ENCODE data around the gene ASPHD2.
"Not testable (repeated sequence)": the region's sequence is repeated elsewhere in the genome, so short reads cannot be mapped to it uniquely, and the experiment has no call there.

ASPHD2 gene

DNA sequence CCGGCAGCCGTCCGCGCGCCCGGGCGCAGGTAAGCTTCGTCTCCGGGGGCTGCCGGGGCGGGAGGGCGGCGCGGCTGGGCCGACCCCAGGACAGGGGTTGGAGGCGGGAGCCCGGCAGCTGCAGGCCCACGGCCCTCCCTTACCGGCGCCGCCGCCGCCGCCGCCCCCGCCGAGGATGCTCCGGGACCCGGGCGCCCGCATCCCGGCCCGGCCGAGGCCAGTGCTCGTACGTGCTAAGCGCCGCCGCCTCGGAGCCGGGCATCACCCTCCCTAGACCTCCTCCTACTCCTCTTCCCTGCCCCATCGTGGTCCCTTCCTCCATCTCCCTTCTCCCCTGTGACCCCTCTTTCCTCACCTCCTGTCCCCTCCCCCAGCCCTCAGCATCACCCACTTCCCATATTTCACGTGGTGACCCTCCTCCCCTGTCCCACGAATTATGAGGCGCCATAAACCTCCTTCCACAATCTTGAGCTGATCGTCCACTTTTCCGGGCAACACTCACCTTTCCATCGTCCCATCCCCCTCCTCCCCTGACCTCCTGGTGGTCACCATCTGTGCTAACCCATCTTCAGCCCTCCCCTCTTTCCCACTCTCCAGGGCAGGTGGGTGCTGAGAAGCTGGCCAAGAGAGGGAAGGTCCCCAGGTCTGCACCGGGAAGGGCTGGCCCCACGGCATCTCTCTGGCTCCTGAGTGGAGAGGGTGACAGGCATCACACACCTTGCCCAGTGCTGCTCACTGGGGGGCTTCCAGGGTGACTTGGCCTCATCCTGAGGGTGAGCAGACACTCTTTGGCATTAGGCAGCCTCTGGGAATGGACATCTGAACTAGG is 612 bp downstream of the ASPHD2 start:
- no peak for DNase-seq (ENCODE audit: low read depth in 1 of 2, low spot score in 1 of 2)
- TF ChIP-seq JUND (IDR thresholded peaks at IDR 0.05; ENCODE audit: low read depth): no peak
- in situ Hi-C loops (cut with HindIII; ENCODE audit: low pct_unique_long_range_greater_than_20kb, low sequenced_read_pairs): no loop called here

DNA sequence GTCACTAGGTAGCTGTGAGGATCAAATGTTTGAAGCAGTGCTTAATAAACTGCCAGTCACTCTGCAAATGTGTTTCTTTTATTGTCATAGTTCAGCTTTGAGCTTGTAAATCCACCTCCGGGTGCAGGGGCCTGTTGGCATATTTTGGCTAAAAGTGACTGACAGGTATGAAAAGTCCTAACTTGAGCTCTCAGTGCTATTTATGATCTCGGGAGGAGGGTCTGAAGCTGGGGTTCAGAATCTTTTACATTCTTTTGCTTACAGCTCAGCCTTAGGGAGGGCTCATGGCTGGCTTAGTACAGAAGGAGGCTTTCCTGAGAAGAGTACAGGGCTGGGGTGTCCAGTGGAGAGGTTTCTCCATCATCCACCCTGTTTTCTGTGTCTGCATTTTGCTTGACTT is 1.5 kb downstream of the ASPHD2 start:
- TF ChIP-seq JUND (IDR thresholded peaks at IDR 0.05; ENCODE audit: low read depth): no peak
- DNase-seq (ENCODE audit: low read depth in 1 of 2, low spot score in 1 of 2): no peak
- in situ Hi-C loops (cut with HindIII; ENCODE audit: low pct_unique_long_range_greater_than_20kb, low sequenced_read_pairs): no loop called here

DNA sequence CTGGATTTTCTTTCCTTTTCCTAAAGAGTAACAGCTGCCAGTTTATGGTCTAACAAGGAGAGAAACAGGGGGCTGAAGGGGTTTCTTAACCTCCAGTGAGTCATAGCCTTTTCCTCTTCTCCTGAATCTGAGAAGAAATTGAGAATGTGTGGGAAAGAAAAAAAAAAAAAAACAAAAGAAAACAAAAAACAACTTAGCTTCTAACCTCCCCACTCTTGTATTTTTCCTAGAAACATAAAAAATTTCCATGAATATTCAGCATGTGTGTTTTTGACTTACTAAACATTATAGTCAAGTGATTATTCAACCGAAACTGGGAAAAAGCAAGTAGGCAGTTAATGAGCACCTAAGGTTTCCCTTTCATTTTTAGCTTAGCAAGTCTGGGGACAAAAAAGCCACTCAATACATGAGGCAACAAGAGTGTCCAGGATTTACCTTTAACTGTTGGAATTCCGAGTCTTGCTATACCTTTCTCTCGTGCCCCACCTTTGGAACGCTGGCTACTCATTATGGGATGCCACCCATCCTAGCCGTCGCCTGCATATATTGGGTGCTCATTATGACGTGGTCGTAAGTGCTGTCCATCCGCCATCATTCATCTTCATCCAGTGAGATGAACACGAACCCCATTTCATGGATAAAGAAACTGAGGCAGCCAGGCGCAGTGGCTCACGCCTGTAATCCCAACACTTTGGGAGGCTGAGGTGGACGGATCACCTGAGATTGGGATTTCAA is 2.4 kb downstream of the ASPHD2 start:
- no peak for DNase-seq (ENCODE audit: low read depth in 1 of 2, low spot score in 1 of 2)
- no peak for TF ChIP-seq JUND (IDR thresholded peaks at IDR 0.05; ENCODE audit: low read depth)
- in situ Hi-C loops (cut with HindIII; ENCODE audit: low pct_unique_long_range_greater_than_20kb, low sequenced_read_pairs): no loop called here

DNA sequence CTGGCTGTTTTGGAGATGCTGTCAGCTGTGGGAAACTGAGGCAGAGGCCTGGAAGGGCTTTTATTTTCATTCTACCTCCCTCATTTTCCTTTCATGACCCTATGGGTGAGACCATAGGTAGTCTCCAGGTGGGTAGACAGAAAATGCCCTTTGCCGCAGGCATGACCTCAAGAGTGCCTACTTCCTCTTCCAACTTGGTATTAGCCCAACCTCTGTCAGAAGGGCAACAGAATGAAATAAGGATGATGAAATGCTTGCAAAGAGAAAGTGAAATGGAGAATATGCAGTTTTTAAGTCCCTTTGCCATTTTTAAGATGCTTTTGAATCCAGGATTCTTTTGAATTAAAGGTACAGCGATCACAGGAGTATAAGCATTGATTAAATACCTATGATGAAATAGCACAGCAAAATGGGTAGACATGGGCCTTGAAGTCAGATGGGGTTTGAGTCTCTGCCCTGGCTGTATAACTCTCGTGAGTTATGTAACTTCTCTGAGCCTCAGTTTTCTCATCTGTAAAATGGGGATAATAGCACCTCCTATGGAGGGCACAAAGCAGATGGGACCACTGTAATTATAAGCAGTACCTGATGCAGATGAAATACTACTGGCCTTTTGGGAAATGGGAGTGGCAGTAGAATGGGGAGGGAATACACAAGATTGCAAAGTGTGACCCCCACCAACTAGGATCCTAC is 3.7 kb downstream of the ASPHD2 start:
- in situ Hi-C loops (cut with HindIII; ENCODE audit: low pct_unique_long_range_greater_than_20kb, low sequenced_read_pairs): no loop called here
- no peak for TF ChIP-seq JUND (IDR thresholded peaks at IDR 0.05; ENCODE audit: low read depth)
- no peak for DNase-seq (ENCODE audit: low read depth in 1 of 2, low spot score in 1 of 2)

DNA sequence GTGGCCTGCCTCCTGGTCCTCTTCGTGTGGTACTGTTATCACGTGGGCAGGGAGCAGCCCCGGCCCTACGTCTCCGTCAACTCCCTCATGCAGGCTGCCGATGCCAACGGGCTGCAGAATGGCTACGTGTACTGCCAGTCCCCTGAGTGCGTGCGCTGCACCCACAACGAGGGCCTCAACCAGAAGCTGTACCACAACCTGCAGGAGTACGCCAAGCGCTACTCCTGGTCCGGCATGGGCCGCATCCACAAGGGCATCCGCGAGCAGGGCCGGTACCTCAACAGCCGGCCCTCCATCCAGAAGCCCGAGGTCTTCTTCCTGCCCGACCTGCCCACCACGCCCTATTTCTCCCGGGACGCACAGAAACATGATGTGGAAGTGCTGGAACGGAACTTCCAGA is 4.7 kb downstream of the ASPHD2 start:
- TF ChIP-seq JUND (IDR thresholded peaks at IDR 0.05; ENCODE audit: low read depth): no peak
- in situ Hi-C loops (cut with HindIII; ENCODE audit: low pct_unique_long_range_greater_than_20kb, low sequenced_read_pairs): no loop called here
- no peak for DNase-seq (ENCODE audit: low read depth in 1 of 2, low spot score in 1 of 2)

DNA sequence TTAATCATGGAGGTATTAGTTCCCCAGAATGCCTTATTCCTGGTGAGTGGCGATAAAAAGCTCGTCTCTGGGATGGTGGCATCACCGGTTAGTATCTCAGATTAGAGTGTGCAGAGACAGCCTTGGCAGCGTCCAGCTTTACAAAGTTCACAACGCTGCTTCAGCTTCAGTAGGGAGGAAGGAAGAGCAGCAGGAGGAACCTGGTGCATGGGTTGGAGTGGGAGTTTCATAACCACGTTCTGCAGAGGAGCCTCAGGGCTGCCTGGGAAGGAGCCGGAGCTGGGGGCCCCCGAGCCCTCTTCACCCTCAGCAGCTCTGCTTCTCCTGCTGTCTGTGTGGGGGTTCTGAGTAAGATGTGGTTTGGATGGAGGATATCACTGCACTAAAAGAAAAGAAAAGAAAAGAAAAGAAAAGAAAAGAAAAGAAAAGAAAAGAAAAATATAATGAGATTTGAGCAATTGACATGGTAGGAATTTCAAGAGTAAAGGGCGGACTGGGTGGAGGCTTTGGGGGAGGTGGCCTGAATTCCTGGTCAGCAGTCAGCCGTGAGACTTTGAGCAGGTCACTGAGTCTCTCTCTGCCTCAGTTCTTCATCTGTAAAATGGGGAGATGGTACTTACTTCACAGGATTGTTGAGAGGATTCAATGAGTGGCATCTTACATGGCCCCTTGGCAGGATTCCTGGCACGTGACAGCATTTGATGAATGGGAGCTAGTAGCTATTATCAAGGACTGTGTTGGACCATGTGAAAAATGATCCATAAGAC is 6.5 kb downstream of the ASPHD2 start:
- in situ Hi-C loops (cut with HindIII; ENCODE audit: low pct_unique_long_range_greater_than_20kb, low sequenced_read_pairs): no loop called here
- no peak for TF ChIP-seq JUND (IDR thresholded peaks at IDR 0.05; ENCODE audit: low read depth)
- no peak for DNase-seq (ENCODE audit: low read depth in 1 of 2, low spot score in 1 of 2)

DNA sequence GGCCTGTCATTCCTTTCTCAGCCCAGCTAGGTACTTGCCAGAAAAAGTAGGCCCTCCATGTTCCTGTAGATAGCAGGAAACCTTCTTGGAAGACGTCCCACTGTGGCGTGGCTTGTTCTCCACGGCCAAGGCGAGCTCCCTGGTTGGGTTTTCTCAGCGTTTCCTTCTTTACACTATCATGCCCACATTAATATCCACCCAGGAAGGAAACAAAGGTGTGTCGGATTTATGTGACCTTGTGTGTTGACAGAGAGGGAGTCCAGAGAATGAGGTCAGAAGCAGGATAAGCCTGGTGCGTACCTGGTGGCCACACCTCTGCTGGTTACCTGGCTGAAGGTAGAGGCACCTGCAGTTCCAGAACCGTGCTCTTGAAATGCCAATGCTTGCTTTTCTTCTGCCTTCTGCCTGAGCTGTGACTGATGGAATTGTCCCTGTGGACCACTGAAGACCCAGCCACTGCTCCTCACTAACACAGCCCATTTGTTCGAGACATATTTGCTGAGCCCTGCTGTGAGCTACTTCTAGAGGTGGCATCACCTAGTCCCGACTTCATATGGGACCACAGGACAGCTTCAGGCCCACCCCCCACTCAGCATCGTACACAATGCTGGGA is 7.9 kb downstream of the ASPHD2 start:
- no peak for TF ChIP-seq JUND (IDR thresholded peaks at IDR 0.05; ENCODE audit: low read depth)
- in situ Hi-C loops (cut with HindIII; ENCODE audit: low pct_unique_long_range_greater_than_20kb, low sequenced_read_pairs): no loop called here
- peak in 1 of 2 experiments; percentile 24 for DNase-seq (ENCODE audit: low read depth in 1 of 2, low spot score in 1 of 2)

DNA sequence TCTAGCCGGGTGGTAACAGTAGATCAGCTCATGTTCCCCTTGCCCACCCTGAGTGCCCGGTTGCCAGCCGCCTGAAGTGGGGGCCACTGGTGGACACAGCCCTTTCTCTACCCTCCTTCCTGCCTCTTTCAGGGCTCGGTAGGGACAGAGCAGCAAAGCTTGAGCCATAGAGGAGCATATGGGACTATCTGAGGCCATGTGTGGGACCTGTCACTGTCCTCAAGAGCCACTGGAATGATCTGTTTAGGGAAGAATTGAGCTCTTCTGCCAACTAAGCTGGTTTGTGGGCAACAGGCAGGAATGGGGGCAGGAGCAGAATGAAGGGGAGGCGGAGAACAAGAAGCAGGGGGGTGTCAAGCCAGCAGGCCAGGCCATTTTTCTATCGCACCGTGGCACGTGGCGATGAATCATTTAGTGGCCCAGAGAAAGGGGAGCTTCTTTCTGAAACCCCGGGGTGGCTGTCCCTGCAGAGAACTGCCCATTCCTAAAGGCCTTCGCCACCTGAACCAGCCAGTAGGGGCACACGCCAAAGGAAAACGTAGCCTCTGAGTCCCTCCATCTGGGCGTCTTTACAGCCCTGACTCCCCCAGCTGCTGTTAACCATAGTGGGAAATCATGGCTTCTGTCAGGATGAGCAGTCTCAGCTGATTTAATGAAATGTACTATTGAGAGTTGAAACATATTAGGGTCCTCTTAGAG is 8.8 kb downstream of the ASPHD2 start:
- in situ Hi-C loops (cut with HindIII; ENCODE audit: low pct_unique_long_range_greater_than_20kb, low sequenced_read_pairs): no loop called here
- TF ChIP-seq JUND (IDR thresholded peaks at IDR 0.05; ENCODE audit: low read depth): no peak
- DNase-seq (ENCODE audit: low read depth in 1 of 2, low spot score in 1 of 2): no peak

DNA sequence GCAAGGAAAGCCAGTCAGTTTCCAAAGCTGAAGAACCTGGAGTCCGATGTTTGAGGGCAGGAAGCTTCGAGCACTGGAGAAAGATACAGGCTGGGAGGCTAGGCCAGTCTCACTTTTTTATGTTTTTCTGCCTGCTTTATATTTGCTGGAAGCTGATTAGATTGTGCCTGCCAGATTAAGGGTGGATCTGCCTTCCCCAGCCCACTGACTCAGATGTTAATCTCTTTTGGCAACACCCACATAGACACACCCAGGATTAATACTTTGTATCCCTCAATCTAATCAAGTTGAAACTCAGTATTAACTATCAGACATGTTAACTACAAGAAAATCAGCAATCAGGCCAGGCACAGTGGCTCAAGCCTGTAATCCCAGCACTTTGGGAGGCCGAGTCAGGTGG is 9.7 kb downstream of the ASPHD2 start:
- DNase-seq (ENCODE audit: low read depth in 1 of 2, low spot score in 1 of 2); in situ Hi-C loops (cut with HindIII; ENCODE audit: low pct_unique_long_range_greater_than_20kb, low sequenced_read_pairs): not testable (repeated sequence)

DNA sequence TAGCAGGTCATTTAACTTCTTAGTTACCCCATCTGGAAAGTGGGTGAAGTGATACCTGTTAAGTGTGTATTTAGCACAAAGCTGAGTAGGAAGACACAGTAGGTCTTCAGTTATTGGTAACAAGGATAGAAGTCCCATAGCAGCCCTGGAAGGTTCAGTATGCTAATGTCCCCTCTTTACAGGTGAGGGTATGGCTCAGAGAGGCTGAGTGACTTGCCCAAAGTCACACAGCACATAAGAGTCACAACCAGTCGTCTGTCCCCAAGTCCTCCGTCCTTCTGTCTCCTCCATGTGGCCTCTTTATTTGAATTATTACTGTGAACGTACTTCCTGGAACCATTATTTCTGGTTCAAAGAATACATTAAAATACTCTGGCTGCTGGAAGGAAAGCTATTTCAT is 10.5 kb downstream of the ASPHD2 start:
- in situ Hi-C loops (cut with HindIII; ENCODE audit: low pct_unique_long_range_greater_than_20kb, low sequenced_read_pairs): no loop called here
- no peak for DNase-seq (ENCODE audit: low read depth in 1 of 2, low spot score in 1 of 2)
- TF ChIP-seq JUND (IDR thresholded peaks at IDR 0.05; ENCODE audit: low read depth): no peak

DNA sequence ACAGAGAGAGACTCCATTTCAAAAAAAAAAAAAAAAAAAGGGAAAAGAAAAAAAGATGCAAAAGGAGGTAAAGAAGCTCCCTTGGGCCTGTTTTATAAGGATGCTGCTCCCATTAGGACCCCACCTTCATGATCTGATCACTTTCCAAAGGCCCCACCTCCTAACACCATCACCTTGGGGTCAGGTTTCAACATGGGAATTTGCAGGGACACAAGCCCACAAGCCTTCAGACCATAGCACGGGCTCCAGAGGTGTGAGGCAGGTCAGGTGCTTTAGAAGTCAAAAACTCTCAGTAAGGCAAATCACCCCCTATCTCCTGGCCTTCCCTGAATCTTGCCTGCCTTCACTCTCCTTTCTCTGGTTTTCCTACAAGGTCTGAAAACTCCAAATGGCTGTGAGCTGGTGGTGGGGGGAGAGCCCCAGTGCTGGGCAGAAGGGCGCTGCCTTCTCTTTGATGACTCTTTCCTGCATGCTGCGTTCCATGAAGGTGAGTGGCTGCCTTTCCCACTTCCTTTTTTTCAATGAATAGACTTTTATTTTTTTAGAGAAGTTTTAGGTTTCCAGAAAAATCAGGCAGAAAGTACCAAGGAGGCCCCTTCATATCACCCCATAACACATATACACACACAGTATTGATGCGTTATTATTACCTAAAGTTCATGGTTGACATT is 13.2 kb downstream of the ASPHD2 start:
- in situ Hi-C loops (cut with HindIII; ENCODE audit: low pct_unique_long_range_greater_than_20kb, low sequenced_read_pairs): no loop called here
- DNase-seq (ENCODE audit: low read depth in 1 of 2, low spot score in 1 of 2): no peak
- no peak for TF ChIP-seq JUND (IDR thresholded peaks at IDR 0.05; ENCODE audit: low read depth)

All from T47D (cell line).